ENCODE results near the gene C5orf58. TPM values are rescaled to one million over a fixed set of nuclear protein-coding genes. Genes with fewer than 3 reads are reported as not detected.

C5orf58 gene
- polyA plus RNA-seq, 1 donor (not counting 4 experiments of a cell fraction or from before 2014, with no cell fraction given): not detected

- Histone ChIP-seq H3K4me3 (ENCODE audit: control insufficient read depth in 2 of 3, extremely low read depth in 1 of 3, insufficient read depth in 2 of 3, low read depth in 1 of 3, low read length in 3 of 3) (no peak overlapping the region), H3K4me1 (ENCODE audit: control insufficient read depth, extremely low read depth, insufficient read depth, low read length) (no peaks in the 10 kb centered on the region), H3K36me3 (ENCODE audit: control insufficient read depth in 2 of 2, extremely low read depth in 1 of 2, insufficient read depth in 2 of 2, low read length in 2 of 2) (no peaks in the 10 kb centered on the region), H4K20me1 (ENCODE audit: control insufficient read depth, extremely low read depth, insufficient read depth, low read length) (no peaks in the 10 kb centered on the region), H3K27ac (ENCODE audit: control insufficient read depth, insufficient read depth, low read length) (no peak overlapping the region), H3K9me3 (ENCODE audit: control insufficient read depth, low read depth, low read length) (no peaks in the 10 kb centered on the region), H2AFZ (ENCODE audit: control insufficient read depth, low read length) (no peak overlapping the region), H3K9ac (ENCODE audit: control insufficient read depth, extremely low read depth, insufficient read depth, low read length) (no peak overlapping the region), H3K27me3 (ENCODE audit: control insufficient read depth, extremely low read depth, insufficient read depth, low read length) (no peaks in the 10 kb centered on the region), H3K9me1 (ENCODE audit: control insufficient read depth, extremely low read depth, insufficient read depth, low read length) (no peaks in the 10 kb centered on the region), H3K79me2 (ENCODE audit: control insufficient read depth, insufficient read depth, low read length) (no peaks in the 10 kb centered on the region), H3K4me2 (ENCODE audit: control insufficient read depth, extremely low read depth, insufficient read depth, low read depth, low read length) (no peak overlapping the region)
- FAIRE-seq (no peak), DNase-seq (ENCODE audit: low read depth, low spot score) (no peak)
- dilution Hi-C loops (cut with MboI; ENCODE audit: extremely low pct_ligation_motif_present, low sequenced_read_pairs): no loop called here
- no peak for TF ChIP-seq EZH2 (IDR thresholded peaks at IDR 0.05; ENCODE audit: low read length)
- no peak for TF ChIP-seq CTCF (optimal IDR thresholded peaks at IDR 0.05 in 1 of 3, IDR thresholded peaks at IDR 0.05 in 1 of 3, conservative IDR thresholded peaks at IDR 0.05 in 1 of 3; ENCODE audit: extremely low read depth in 1 of 3, insufficient read depth in 2 of 3, low read length in 3 of 3)
Observed at GRCh38 chr5:170200876-170201275, 31.9 kb upstream of the C5orf58 start.

GRCh38 chr5:170201311-170201710 lies 31.5 kb upstream of the C5orf58 start:
- Histone ChIP-seq H3K9me3 (ENCODE audit: control insufficient read depth, low read depth, low read length) (no peaks in the 10 kb centered on the region), H3K9me1 (ENCODE audit: control insufficient read depth, extremely low read depth, insufficient read depth, low read length) (no peaks in the 10 kb centered on the region), H3K4me1 (ENCODE audit: control insufficient read depth, extremely low read depth, insufficient read depth, low read length) (no peaks in the 10 kb centered on the region), H3K4me3 (ENCODE audit: control insufficient read depth in 2 of 3, extremely low read depth in 1 of 3, insufficient read depth in 2 of 3, low read depth in 1 of 3, low read length in 3 of 3) (no peak overlapping the region), H3K79me2 (ENCODE audit: control insufficient read depth, insufficient read depth, low read length) (no peaks in the 10 kb centered on the region), H3K27ac (ENCODE audit: control insufficient read depth, insufficient read depth, low read length) (no peak overlapping the region), H2AFZ (ENCODE audit: control insufficient read depth, low read length) (no peak overlapping the region), H3K9ac (ENCODE audit: control insufficient read depth, extremely low read depth, insufficient read depth, low read length) (no peak overlapping the region), H3K27me3 (ENCODE audit: control insufficient read depth, extremely low read depth, insufficient read depth, low read length) (no peaks in the 10 kb centered on the region), H4K20me1 (ENCODE audit: control insufficient read depth, extremely low read depth, insufficient read depth, low read length) (no peaks in the 10 kb centered on the region), H3K4me2 (ENCODE audit: control insufficient read depth, extremely low read depth, insufficient read depth, low read depth, low read length) (no peak overlapping the region), H3K36me3 (ENCODE audit: control insufficient read depth in 2 of 2, extremely low read depth in 1 of 2, insufficient read depth in 2 of 2, low read length in 2 of 2) (no peaks in the 10 kb centered on the region)
- FAIRE-seq (no peak), DNase-seq (ENCODE audit: low read depth, low spot score) (no peak)
- dilution Hi-C loops (cut with MboI; ENCODE audit: extremely low pct_ligation_motif_present, low sequenced_read_pairs): no loop called here
- no peak for TF ChIP-seq EZH2 (IDR thresholded peaks at IDR 0.05; ENCODE audit: low read length)
- TF ChIP-seq CTCF (optimal IDR thresholded peaks at IDR 0.05 in 1 of 3, IDR thresholded peaks at IDR 0.05 in 1 of 3, conservative IDR thresholded peaks at IDR 0.05 in 1 of 3; ENCODE audit: extremely low read depth in 1 of 3, insufficient read depth in 2 of 3, low read length in 3 of 3): no peak

Measured in keratinocyte (primary cell).